Effector CD4-positive, alpha-beta T cell (primary cell): ENCODE data around the gene UNC13C.

Source experiments
- DNase-seq: peaks from one replicate; pipeline ENCODE4 v3.0.0-alpha.2; 2020

UNC13C gene

GRCh38 chr15:54575586-54575985, 597.3 kb downstream of the UNC13C start:
- no peak for DNase-seq

- no peak for DNase-seq
Measured at GRCh38 chr15:54576298-54576935, 598.2 kb downstream of the UNC13C start.

- DNase-seq, result no peak
Measured at GRCh38 chr15:54577476-54578250, 599.4 kb downstream of the UNC13C start.

- no peak for DNase-seq
Measured at GRCh38 chr15:54579855-54580254, 601.6 kb downstream of the UNC13C start.

- no peak for DNase-seq
Measured at GRCh38 chr15:54580643-54581042, 602.4 kb downstream of the UNC13C start.

- no peak for DNase-seq
Measured at GRCh38 chr15:54582863-54583643, 604.8 kb downstream of the UNC13C start.

GRCh38 chr15:54585063-54585462, 606.8 kb downstream of the UNC13C start:
- no peak for DNase-seq

- DNase-seq, result no peak
Measured at GRCh38 chr15:54594115-54594514, 615.9 kb downstream of the UNC13C start.

GRCh38 chr15:54599386-54599785, 621.1 kb downstream of the UNC13C start:
- no peak for DNase-seq

- no peak for DNase-seq
Measured at GRCh38 chr15:54605043-54605442, 626.8 kb downstream of the UNC13C start.

GRCh38 chr15:54605556-54605955, 627.3 kb downstream of the UNC13C start:
- DNase-seq, result no peak

GRCh38 chr15:54608876-54609835, 630.9 kb downstream of the UNC13C start:
- no peak for DNase-seq

- no peak for DNase-seq
Measured at GRCh38 chr15:54618120-54618519, 639.9 kb downstream of the UNC13C start.

- no peak for DNase-seq
Measured at GRCh38 chr15:54619180-54619579, 640.9 kb downstream of the UNC13C start.

- no peak for DNase-seq
Measured at GRCh38 chr15:54620916-54621315, 642.7 kb downstream of the UNC13C start.

GRCh38 chr15:54636147-54636546, 657.9 kb downstream of the UNC13C start:
- no peak for DNase-seq

GRCh38 chr15:54638666-54639065, 660.4 kb downstream of the UNC13C start:
- no peak for DNase-seq

GRCh38 chr15:54640873-54641272, 662.6 kb downstream of the UNC13C start:
- DNase-seq, result no peak

- DNase-seq, result no peak
Measured at GRCh38 chr15:54644796-54645195, 666.6 kb downstream of the UNC13C start.

GRCh38 chr15:54659646-54660045, 681.4 kb downstream of the UNC13C start:
- DNase-seq, result no peak

- no peak for DNase-seq
Measured at GRCh38 chr15:54660356-54660755, 682.1 kb downstream of the UNC13C start.

GRCh38 chr15:54675241-54675640, 697.0 kb downstream of the UNC13C start:
- DNase-seq, result no peak
